ENCODE measurements around the gene PTPRN2. TPM values are rescaled to one million over a fixed set of nuclear protein-coding genes. Genes with fewer than 3 reads are reported as not detected.

PTPRN2 gene
- total and polyA plus RNA-seq, 2 of the 13 experiments (the other 11 are each of a cell fraction or from before 2014, with no cell fraction given) = 2.5 to 24.2 TPM

- FAIRE-seq (no peak), DNase-seq (ENCODE audit: low spot score) (no peak), ATAC-seq (no peak)
- in situ Hi-C loops (cut with HindIII; ENCODE audit: extremely low pct_ligation_motif_present, low pct_unique_long_range_greater_than_20kb) (no loop called here), intact Hi-C loops (cut with micrococcal nuclease; ENCODE audit: unreplicated experiment) (no loop called here)
- ChIA-PET CTCF (ENCODE audit: low intra/inter-chr PET ratio, low total read pairs) (no interaction called here), POLR2A (no interaction called here)
- Histone ChIP-seq H3K4me3 (replicated peaks in 1 of 3; ENCODE audit: insufficient read depth in 1 of 3, low read depth in 2 of 3, low read length in 3 of 3) (no peak overlapping the region), H3K36me3 (replicated peaks in 1 of 2; ENCODE audit: control insufficient read depth in 1 of 2, insufficient read depth in 2 of 2, low read length in 2 of 2) (no peaks in the 10 kb centered on the region), H3K9me3 (ENCODE audit: low read length) (peaks cover 21% of the 10 kb centered on the region), H4K20me1 (ENCODE audit: insufficient read depth, low read length) (no peaks in the 10 kb centered on the region; the same call in 1 of the 2 replicates), H3K27ac (ENCODE audit: extremely low read length, insufficient read depth, low read length) (no peak overlapping the region), H3K9ac (ENCODE audit: insufficient read depth, low read depth, low read length) (no peak overlapping the region), H2AFZ (ENCODE audit: low read length) (no peak overlapping the region), H3K27me3 (ENCODE audit: control insufficient read depth in 1 of 2, insufficient read depth in 2 of 2, low read length in 2 of 2) (peaks cover 0 to 57% of the 10 kb centered on the region in 2 experiments), H3K79me2 (ENCODE audit: insufficient read depth, low read length) (no peaks in the 10 kb centered on the region), H3K4me2 (ENCODE audit: low read depth, low read length) (no peak overlapping the region), H3K4me1 (ENCODE audit: insufficient read depth, low read length) (no peaks in the 10 kb centered on the region)
- whole genome bisulfite sequencing (ENCODE audit: low lambda C conversion rate) = 42% methylated on average over 10 of the region's 15 CpGs
- BruUV-seq (replicated peaks) = no TSS peak
- no peak for TF ChIP-seq FOXC1 (CRISPR knock-in tag; IDR thresholded peaks at IDR 0.05; ENCODE audit: borderline replicate concordance)
- TF ChIP-seq USF2 (IDR thresholded peaks at IDR 0.05; ENCODE audit: low read depth, low read length) = no peak
- no peak for TF ChIP-seq USF2 (CRISPR knock-in tag; IDR thresholded peaks at IDR 0.05; ENCODE audit: borderline replicate concordance)
- TF ChIP-seq ZNF143 (CRISPR knock-in tag; IDR thresholded peaks at IDR 0.05) = no peak
- TF ChIP-seq ZNF644 (CRISPR knock-in tag; IDR thresholded peaks at IDR 0.05; ENCODE audit: low read depth) = no peak
- no peak for TF ChIP-seq HIC2 (CRISPR knock-in tag; IDR thresholded peaks at IDR 0.05; ENCODE audit: low read depth)
- TF ChIP-seq RFXANK (CRISPR knock-in tag; IDR thresholded peaks at IDR 0.05) = no peak
- no peak for TF ChIP-seq ZFP1 (CRISPR knock-in tag; IDR thresholded peaks at IDR 0.05)
- TF ChIP-seq, protein P1, sequence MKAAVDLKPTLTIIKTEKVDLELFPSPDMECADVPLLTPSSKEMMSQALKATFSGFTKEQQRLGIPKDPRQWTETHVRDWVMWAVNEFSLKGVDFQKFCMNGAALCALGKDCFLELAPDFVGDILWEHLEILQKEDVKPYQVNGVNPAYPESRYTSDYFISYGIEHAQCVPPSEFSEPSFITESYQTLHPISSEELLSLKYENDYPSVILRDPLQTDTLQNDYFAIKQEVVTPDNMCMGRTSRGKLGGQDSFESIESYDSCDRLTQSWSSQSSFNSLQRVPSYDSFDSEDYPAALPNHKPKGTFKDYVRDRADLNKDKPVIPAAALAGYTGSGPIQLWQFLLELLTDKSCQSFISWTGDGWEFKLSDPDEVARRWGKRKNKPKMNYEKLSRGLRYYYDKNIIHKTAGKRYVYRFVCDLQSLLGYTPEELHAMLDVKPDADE (CRISPR knock-in tag; IDR thresholded peaks at IDR 0.05) = no peak
- TF ChIP-seq ZNF496 (CRISPR knock-in tag; IDR thresholded peaks at IDR 0.05; ENCODE audit: insufficient replicate concordance) = no peak
- TF ChIP-seq NFATC3 (CRISPR knock-in tag; IDR thresholded peaks at IDR 0.05) = no peak
- no peak for TF ChIP-seq POLR2G (IDR thresholded peaks at IDR 0.05; ENCODE audit: low read depth, low read length)
- TF ChIP-seq SNAPC4 (CRISPR knock-in tag; IDR thresholded peaks at IDR 0.05) = no peak
- TF ChIP-seq GABPB1 (CRISPR knock-in tag; IDR thresholded peaks at IDR 0.05) = no peak
Observed at GRCh38 chr7:157637216-157637949, 950.2 kb downstream of the PTPRN2 start.
